GM19240 (cell line): ENCODE data around the gene CHMP2B.

Experiments
- DNase-seq: peaks from one replicate; pipeline ENCODE4 v3.0.0; 2011; ENCODE audit warnings: low spot score; ENCODE audit not compliant: insufficient read length

CHMP2B gene, protein sequence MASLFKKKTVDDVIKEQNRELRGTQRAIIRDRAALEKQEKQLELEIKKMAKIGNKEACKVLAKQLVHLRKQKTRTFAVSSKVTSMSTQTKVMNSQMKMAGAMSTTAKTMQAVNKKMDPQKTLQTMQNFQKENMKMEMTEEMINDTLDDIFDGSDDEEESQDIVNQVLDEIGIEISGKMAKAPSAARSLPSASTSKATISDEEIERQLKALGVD

DNA sequence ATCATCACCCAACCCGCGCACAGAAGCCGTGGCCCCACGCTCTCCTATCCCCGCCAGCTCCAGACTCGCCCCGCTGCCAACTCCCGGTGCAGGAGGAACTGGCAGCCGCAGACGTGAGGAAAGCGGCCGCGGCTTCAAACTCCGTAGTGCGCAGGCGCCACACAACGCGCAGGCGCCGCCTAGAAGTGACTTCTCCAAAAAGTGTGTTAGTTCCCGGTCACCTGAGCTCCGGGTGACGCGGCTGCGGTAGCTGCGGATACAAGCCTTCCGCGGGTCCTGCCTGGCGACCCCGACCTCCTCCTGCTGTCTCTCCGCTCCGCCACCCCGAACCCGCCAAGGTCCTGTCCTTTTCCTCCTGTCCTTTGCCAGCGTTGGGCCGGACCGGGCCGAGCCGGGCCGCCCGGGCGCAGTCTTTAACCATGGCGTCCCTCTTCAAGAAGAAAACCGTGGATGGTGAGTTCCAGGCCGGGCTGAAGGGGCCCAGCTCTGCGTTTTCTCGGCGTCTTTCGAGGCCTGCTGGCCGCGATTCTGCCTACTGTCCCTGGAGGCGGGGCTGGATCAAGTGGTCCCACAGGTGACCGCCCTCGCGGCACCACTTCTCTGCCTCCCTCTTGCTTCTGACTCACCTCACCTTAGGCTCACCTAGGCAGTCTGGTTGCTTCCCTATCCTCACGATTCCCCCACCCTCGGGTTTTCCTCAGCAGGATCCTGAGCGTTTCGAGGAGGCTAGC lies at the start of gene CHMP2B:
Gene CHMP2B, plus strand, starts transcription at position 206 of the 731 bp plus-strand sequence. Its CDS starts 214 bp downstream, at position 420.
- DNase-seq: peak; percentile 48

DNA sequence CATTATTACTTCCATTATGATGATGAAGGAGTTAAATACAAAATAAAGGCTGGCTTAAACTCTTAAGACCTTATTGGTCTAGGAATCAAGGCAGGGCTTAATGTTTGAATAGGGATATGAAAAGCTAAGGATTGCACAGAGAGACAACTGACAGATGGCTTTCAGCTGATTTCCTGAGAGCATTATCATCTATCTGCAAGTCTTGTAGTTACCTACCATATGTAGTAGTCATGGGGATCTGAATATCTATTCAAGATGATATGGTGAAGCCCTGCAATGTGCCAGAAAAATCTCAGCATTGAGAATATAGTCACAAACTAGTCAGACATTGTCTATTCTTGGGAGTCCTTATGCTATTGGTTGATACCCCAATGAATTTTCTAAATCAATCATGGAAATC lies 47.5 kb upstream of the CHMP2B start:
- DNase-seq: no peak

DNA sequence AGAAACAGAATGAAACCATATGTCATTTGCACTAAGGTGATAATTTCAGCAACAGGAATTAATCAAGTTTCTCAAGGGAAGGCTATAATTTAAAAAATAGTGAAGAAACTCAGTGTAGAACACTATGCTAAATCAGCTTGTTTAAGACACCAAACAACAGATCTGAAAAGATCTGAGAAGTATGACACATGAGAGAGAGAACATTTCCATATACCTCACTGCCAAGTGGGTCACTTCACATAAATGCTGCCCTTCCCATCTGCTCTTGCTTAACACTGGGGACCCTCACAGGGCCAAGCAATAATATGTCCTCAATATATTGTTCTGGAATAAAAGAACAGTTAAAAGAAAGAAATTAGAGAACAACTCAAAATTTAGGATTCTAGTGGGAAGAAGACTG lies 45.6 kb upstream of the CHMP2B start:
- no peak for DNase-seq

DNA sequence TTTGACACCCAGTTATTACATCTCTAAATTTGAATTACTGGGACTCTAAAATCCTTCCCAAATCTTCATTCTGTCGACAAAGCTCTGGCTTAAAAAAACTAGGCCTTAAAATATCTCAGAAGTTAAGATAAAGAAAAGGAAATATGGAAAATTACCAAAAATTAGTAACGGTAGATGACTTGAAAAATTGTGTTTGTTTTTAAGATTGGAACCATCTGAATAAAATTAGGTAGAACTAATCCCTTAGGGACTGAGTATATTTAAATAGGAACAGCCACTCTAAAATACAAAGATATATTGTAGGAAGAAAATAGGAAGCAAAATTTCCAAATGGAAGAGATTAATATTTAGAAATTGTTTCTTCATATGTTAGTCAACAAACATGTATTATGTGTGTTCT lies 45.1 kb upstream of the CHMP2B start:
- no peak for DNase-seq

DNA sequence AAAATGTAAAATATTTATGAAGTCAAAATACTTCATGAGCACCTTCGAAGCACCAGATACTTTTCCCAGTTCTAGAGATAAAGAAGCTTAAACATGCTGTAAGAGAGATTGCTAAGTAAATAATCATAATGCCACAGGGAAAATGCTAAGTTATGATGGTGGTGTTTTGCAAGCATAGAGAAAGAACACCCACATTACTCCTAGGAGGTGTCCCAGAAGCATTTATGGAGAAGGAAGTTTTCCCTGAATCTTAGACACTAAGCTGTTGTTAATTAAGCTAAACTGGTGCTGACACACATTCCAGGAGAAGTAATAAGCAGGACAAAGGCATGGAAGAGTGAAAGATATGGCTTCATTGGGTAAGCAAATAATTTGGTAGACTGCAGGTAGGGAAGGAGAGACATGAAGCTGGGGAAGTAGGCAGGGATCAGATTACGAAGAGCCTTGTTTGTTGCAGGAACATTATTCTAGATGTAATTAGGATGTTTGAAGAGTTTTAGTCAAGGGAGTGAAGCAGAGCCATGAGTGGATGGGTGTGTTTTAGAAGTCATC lies 40.4 kb upstream of the CHMP2B start:
- no peak for DNase-seq

DNA sequence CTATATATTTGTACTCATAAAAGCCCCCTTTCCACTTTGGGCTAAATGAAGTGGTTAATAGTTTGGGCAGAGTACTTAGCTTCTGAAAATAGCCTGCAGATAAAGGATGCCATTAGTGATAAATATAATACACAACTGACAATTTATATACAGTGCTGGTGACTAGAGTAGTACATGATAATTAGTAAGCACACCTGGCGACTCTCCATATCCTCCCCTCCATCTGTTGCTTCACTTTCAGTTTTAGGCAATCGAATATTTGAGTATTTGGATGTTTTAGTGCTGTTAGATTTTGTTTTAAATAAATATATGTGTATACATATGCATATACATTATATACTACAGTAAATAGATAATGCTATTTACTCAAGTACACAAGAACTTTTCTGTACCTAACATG lies 35.9 kb upstream of the CHMP2B start:
- DNase-seq: no peak

DNA sequence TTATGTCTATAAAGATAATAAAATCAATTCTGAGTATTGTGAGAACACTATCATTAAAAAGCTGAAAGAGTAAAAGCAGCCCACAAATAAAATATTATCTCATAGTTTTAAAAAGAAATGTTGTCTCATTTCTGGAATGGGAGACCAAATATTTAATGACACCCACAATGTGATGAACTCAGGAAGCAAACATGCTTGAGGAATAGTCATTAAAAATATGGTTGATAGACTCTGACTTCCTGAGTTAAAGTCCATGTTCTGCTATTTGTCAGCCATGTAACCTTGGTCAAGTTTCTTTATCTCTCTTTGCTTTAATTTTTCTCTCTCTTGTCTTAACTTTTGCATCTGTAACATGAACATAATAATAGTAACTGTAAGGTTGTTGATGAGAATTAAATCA lies 35.5 kb upstream of the CHMP2B start:
- no peak for DNase-seq

DNA sequence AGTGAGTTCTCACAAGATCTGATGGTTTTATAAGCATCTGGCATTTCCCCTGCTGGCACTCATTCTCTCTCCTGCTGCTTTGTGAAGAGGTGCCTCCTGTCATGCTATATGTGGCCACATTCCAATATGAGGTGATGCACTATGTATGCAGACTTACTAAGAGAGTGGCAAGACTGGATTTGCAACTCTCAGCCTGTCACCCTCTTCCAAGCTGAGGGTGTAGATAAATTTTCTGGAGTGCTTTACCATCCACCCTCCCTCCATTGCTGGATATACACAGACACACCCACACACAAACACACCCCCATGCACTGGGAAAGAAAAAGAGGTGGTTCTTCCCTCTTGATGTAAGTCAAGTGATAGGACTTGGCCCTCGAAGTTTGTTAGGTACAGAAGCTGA lies 30.2 kb upstream of the CHMP2B start:
- DNase-seq: no peak

DNA sequence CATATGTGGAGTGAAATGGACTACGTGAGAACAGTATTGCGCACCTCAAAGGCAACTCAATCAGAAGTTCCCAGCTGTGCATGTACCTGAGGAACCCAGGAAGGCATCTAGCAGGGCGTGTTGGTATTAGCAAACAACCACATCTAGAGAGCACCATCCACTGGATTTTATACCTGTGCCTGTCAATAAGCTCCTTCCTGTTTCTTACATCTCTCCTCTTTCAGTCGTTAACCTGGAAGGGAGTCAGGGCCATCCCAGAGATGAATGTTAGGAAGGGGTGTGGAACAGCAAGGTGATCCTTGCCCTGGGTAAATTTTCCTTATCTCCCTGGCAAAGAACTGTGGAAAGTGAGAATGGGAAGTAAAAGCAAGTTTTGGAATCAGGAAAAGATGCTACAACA lies 29.6 kb upstream of the CHMP2B start:
- no peak for DNase-seq

DNA sequence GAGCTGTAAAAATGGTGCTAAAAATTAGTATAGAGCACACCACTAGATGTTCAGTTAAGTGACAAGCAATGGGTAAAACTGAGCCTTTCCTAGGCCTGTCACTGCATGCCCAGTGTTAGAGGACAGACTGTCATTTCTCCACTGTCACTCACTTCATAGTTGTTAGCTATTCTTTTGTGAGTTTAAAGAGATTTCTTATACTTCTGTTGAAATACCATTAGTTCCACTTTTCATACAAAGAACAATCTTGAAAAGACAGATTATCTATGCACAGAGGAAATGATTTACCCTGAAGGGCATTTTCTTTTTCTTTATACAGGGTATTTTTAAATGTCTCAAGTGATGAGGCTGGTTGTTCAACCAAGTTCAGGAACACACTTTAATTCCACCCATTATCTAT lies 28.3 kb upstream of the CHMP2B start:
- no peak for DNase-seq

DNA sequence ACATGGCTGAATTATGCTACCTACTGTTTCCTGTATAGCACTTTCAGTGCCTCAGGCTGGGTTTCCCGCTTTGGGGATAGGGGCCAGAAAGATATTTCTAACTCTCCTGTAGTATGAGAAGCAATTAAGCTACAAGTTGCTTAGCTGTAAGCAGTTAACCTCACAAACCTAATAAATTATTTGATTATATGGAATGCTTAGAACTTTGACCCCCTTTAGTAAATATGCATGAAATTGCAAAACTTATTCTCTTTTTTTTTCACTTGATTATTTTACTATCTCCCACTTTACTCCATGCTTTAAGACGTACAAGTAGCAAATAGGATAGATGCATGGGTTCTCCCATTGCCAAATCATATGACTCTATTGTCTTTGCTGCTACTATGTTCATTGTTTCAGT lies 27.5 kb upstream of the CHMP2B start:
- DNase-seq: no peak

DNA sequence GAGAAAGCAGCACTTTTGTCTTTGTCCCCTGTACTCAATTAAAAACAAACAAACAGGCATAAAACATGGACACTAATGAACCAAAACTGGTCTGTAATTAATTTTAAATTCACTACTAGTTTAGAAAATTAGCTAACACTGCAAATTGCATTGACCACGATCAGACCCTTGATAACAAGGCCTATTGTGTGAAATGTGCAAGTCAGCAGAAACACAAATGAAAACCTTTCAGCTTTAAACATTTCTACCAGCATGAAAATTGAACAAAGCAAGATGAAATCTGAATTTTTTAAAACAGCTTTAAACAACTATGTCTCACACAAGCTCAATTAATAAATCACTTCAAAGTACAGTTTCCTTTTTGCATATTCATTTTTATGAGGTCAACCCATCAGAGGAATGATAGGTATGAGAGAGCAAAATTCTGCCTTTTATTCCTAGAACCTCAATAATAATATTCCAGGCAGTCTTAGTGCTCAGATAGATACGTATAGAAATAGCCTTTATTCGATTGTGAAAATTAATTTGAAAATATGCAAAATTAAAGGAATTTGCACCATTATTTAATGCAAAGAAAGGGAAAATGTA lies 27.0 kb upstream of the CHMP2B start:
- no peak for DNase-seq

DNA sequence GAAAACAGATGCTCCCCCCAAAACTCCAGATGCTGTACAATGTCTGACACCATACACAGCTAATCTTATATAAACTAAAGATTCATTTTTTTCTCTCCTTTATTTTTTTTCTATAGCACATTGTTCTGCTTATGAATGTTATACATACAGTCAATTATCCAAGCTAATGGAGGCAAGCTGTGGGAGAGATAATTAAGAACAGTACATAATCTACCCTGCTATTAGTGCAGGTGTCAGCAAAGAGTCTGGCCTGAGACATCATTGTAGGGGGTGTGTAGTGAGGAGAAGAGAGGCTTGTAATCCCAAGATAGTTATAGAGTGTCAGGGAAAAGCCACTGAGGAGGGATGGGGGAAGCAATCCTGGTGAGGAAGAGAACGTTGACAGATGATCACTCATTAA lies 25.4 kb upstream of the CHMP2B start:
- no peak for DNase-seq

DNA sequence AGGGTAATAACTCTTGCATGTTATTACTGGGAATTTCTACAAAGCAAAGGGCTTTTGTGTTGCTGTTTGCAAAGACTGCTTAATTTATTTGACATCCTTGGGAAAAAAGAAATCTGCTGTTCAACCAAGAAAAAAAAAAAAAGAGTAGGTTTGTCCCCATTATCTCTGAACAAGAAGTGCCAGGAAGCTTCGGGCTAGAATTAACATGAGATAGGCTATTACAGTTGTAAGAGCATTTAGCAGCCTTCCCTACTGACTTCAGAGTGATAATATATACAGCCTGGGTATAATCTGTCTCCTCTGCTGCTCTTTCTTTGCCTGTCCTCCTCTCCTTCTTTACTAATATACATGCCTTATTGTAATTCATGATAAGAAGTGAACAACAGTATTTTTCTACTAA lies 23.3 kb upstream of the CHMP2B start:
- no peak for DNase-seq

DNA sequence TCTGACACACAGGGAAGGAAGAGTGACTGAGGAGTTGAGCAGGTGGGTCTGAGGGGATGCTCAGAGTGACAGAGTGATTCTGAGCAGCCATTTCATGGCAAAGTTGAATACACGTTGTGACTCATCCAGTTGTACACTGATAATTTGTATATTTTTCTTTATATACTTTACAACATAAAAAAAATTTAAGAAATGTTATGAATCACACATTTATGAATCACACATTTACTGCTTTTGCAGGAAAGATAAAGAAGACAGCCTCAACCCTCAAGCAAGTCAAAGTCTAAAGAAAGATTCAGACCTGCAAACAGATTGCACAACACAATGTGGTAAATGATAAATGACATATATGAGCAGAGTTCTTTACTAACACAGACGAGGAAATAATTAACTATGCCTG lies 21.0 kb upstream of the CHMP2B start:
- DNase-seq: no peak

DNA sequence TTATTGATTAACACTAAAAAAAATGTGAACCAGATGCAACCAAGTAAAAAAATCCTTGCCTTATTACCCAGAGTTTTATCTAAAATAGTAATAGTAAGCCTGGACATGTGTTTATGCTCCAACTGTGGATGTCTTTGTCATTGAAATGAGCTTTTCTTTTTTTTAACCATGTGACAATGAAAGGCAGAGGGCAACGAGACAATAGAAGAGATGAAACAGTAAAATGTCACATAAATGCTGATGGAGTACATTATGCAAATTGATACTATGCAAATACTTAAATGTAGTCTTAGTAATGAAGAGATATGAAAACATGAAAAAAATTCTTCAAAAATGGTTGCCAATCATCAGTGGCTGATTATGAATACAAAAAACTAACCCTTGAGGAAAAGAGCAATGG lies 20.5 kb upstream of the CHMP2B start:
- DNase-seq: no peak

DNA sequence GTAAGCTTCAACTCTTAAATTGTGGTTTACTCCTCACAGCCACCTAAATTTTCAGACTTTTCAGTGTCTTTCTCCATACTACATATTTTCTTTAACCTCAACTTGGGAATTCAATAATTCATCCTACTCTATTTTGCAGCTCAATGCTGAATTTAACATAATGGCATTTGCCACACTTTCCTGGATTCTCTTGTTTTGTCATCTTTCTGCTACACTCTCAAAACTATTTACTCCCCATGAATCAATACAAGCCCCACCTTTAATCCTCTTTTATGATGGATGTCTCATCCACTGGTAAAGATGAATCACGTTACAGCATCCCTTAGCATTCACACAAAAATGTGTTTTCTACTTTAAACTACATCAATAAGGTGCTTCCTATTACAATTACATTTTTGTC lies 19.6 kb upstream of the CHMP2B start:
- DNase-seq: no peak

DNA sequence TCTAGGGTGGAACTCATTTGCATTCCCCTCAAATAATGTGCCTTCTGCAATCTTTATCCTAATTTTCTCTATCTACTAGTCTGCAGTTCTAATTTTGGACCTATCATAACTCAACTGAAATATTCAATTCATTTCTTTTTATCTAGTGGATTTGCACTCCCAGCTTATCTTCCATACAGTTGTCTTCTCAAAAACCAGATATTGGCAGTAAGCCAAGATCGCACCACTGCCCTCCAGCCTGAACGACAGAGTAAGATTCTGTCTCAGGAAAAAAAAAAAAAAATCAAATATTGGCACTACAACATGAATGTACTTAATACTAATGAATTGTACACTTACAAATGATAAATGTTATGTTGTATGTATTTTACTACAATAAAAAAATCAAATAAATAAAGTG lies 18.0 kb upstream of the CHMP2B start:
- no peak for DNase-seq

DNA sequence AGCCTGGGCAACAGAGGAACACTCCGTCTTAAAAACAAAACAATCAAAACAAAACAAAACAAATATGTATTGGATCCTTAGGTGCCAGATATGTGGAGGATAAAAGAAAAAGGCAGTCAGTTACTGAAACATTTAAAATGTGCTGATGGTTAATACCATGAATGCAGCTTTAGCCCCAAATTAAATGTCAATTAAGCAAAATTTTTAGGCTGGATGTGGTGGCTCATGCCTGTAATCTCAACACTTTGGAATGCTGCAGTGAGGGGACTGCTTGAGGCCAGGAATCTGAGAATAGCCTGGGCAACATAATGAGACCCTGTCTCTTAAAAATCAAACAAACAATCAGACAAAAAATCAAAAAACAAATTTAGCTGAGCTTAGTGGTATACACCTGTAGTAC lies 8.5 kb upstream of the CHMP2B start:
- DNase-seq: no peak

DNA sequence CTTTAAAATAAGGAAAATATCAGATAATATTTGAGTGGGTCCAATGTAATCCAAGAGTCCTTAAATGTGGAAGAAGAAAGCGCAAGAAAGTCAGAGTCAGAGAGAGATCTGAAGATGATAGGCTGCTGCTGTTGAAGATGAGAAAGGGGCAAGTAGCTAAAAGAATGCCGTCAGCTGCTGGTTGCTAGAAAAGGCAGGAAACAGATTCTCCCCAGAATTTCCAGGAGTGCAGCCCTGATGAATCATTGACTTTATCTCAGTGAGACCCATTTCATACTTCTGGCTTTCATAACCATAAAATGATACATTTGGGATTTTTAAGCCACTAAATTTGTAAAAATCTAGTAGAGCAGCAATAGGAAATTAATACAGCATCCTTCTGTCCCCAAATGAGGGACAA lies 7.5 kb upstream of the CHMP2B start:
- DNase-seq: no peak

DNA sequence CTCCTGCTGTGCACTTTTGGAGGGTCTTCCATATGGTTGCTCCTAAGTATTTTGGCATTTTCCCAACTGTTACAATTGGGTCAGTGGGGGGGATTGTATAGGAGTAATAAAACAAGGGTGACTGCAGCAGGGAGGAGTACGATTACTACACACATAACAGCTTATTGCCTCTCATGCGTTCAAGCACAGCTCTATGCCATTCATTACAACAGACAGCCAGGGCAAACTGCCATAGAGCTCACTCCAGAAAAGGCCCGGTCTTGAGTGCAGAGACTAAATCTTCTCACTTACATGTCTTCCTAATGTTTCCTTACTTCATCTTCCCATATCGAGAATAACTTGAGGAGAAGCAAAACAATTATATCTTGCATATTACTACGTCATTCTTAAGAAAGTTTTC lies 1.4 kb upstream of the CHMP2B start:
- DNase-seq: no peak

DNA sequence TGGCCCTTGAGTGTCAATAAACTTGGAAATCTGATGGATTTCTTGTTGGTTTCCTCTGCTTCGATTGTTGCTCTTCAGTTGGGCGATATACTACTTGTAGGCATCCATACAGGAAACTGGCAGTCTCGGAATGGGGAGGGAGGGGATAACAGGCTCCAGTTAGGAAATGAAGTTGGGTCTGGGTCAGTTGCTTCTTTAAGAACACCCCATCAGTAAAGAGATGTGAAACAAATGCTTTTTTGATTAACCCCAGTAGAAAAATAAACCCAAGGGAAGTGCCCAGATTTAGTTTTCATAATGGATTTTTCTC lies 681 bp downstream of the CHMP2B start:
- DNase-seq: no peak

DNA sequence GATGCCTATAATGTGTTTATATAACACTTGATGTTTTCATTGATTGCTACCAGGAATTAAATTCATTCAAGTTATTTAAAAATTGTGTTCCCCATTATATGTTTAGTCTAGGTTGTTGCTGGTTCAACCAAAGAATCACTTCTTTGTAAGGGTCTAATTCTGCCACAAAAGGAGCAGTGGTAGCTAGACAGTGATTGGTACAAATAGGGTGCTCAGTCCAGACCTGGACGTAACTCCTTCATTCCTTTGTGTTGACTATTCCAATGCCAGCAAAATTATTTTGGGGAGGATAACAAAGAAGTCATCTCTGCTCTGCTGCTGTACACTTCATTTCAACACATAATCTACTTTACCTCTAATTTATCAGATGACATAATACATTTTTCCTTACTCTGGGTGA lies 1.2 kb downstream of the CHMP2B start:
- no peak for DNase-seq
